Embryonic facial prominence (tissue), 1 donor: Measurements from ENCODE around the gene CFAP70.

Experiments
- DNase-seq: peaks from one replicate; pipeline ENCODE4 v3.0.0-alpha.2; 2016; ENCODE audit errors: extremely low spot score

The CFAP70 gene

GRCh38 chr10:73215749-73216148 is 142.9 kb downstream of the CFAP70 start:
- DNase-seq, result no peak

GRCh38 chr10:73211106-73211811 is 147.4 kb downstream of the CFAP70 start:
- no peak for DNase-seq

GRCh38 chr10:73210395-73211105 is 148.1 kb downstream of the CFAP70 start:
- no peak for DNase-seq

- no peak for DNase-seq
These were observed 149.0 kb downstream of the CFAP70 start for GRCh38 chr10:73209705-73210104.

- DNase-seq, result no peak
These were observed 150.8 kb downstream of the CFAP70 start for GRCh38 chr10:73207883-73208282.

GRCh38 chr10:73206385-73206784 is 152.3 kb downstream of the CFAP70 start:
- DNase-seq, result no peak

- no peak for DNase-seq
These were observed 152.8 kb downstream of the CFAP70 start for GRCh38 chr10:73205890-73206289.

GRCh38 chr10:73205081-73205480 is 153.6 kb downstream of the CFAP70 start:
- DNase-seq, result no peak
